GM19240 (cell line): ENCODE data around the gene SGTA.
"Not testable (repeated sequence)": the region's sequence is repeated elsewhere in the genome, so short reads cannot be mapped to it uniquely, and the experiment has no call there.

ENCODE experiments used
- DNase-seq: peaks from one replicate; pipeline ENCODE4 v3.0.0; 2011; ENCODE audit warnings: low spot score; ENCODE audit not compliant: insufficient read length

SGTA gene, protein sequence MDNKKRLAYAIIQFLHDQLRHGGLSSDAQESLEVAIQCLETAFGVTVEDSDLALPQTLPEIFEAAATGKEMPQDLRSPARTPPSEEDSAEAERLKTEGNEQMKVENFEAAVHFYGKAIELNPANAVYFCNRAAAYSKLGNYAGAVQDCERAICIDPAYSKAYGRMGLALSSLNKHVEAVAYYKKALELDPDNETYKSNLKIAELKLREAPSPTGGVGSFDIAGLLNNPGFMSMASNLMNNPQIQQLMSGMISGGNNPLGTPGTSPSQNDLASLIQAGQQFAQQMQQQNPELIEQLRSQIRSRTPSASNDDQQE

GRCh38 chr19:2782936-2783780, at the start of gene SGTA:
Gene SGTA, minus strand, starts transcription at chr19:2783273. Its CDS starts 14,205 bp downstream, at chr19:2769068.
- DNase-seq: peak; percentile 98

DNA sequence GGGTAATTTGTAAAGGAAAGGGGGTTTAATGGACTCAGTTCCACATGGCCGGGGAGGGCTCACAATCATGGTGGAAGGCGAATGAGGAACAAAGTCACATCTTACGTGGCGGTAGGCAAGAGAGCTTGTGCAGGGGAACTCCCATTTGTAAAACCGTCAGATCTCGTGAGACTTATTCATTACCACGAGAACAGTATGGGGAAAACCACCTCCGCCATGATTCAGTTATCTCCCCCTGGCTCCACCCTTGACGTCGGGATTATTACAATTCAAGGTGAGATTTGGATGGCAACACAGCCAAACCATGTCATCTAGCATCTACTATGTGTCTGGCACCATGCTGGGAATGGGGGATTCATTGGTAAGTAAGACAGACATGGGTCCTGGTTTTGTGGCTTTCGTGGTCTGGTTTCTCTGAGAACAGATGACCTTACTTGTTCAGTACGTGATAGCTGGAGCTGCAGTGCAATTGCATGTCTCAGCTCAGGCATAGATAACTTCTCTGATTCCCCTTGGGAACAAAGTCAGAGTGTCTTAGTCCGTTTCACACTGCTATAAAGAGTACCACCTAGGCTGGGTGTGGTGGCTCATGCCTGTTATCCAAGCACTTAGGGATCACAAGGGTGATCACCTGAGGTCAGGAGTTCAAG, 44.9 kb upstream of the SGTA start:
- no peak for DNase-seq

DNA sequence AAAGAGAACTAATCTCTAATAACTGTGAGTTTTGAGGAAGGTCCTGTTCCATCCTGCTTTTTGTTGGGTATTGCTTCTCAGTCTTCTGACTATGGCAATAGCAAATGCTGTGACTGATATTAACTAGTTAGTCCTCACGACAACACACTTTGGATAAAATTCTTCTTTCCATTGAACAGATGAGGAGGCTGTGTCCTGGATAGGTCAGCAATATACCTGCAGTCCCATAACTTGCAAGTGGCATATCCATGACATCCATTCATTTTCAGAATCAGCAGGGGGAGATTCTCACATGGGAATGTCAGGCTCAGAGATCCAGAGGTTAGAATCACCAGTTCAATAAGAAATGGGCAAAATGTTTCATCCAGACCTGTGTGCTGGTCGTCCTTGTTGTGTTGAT, 43.9 kb upstream of the SGTA start:
- no peak for DNase-seq

DNA sequence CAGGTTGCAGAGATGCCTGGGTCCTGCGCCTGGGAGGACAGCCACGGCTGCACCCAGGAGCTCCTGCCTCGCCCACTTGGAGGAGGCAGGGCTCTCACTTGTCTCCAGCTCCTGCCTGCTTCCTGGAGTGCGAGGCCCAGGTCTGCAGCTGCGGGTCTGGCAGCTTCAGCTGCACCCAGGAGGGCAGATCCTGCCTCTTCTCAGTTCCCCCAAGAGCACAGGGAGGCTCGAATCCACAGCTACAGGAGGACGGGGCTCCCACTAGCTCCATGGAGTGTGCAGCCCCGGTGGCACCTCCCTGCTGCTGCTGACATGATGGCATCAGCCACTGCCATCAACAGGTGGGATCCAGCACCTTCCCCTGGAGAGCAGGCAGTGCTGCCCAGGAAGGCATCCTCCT, 41.1 kb upstream of the SGTA start:
- DNase-seq: no peak

DNA sequence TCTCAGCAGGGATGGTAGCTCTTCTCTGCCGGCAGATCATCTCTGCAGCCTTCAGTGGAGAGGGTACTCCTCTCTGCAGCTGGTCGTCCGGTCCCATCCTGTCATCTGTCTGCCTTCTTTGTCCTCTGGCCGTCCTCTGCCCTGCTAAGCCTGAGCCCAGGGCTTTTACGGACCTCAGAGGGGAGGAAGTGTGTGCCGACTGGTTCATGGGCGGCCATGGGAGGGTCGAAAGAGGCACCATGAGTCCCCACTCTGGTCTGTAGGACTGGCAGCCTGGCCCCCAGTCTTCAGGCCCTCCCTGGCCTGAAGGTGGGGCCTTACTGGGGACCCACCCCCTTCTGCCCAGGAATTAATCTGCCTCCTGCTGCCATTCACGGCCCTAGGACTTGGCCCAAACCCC, 40.6 kb upstream of the SGTA start:
- no peak for DNase-seq

DNA sequence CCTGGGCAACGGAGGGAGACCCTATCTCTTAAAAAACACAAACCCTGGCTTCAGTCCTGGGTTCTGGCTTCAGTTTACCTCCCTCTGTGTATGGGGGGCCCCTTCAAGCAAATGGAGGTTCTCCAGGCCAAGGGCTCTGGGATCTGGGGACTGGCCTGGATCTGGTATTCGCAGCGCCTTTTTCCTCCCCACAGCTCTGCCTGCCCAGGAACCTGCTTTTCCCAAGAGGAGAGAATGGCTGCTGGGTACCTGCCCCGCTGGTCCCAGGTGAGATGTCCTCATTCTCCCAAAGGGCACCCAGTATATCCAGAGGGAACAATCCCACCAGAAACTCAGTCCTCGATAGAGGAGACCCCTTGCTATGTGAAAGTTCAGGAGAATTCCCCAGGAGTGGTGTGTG, 39.8 kb upstream of the SGTA start:
- DNase-seq: no peak

DNA sequence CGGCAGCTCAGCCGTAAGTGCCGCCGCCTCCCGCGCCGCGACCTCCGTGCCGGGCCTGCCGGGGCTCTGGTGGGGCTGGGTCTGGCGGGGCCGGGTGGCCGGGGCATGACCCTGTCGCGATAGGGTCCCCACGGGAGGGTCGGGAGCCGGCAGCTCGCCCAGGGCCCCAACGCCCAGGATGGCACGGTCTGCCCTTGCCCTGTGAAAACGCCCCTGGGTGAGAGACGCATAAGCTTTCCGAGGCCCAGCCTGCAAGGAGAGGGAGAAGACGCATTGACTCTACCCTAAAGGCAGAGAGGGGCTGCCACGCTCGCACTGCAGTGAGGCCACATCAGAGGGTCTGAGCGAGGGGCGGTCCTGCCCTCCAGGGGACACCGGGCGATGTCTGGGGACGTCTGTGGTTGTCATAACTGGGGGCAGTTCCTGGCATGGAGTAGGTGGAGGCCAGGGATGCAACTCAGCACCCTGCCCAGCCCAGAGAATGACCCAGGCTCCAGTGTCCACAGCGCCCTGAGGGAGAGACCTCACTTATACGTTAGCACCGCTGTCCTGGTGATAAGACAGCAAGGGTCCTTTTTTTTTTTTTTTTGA, 37.1 kb upstream of the SGTA start:
- no peak for DNase-seq

GRCh38 chr19:2819540-2820111, 36.6 kb upstream of the SGTA start, which contains the start of gene ZNF554:
Gene ZNF554, plus strand, starts transcription at chr19:2819868. Its CDS starts 204 bp downstream, at chr19:2820072.
- peak; percentile 97 for DNase-seq

- DNase-seq: not testable (repeated sequence)
Measured at GRCh38 chr19:2817237-2817829, 34.3 kb upstream of the SGTA start.

- DNase-seq: no peak
Measured at GRCh38 chr19:2816641-2817040, 33.6 kb upstream of the SGTA start.

DNA sequence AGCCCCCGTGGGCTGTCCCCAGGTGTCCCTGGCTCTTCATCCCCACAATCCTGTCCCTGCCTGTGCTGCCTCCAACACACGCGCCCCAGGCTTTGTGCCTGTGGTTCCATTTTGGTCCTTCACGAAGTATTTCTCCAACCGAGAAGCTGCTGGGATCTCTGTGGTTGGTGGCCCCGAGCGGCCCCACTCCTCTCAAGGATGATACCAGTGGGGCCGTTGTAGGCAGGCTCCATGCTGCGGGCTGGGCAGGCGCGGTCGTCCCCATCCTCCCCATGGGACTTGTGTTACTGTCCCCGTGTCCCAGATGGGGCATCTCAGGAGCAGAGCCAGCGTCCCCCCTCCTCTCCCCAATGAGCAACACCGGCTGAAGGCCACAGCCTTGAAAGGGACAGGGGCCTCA, 32.9 kb upstream of the SGTA start:
- DNase-seq: no peak

DNA sequence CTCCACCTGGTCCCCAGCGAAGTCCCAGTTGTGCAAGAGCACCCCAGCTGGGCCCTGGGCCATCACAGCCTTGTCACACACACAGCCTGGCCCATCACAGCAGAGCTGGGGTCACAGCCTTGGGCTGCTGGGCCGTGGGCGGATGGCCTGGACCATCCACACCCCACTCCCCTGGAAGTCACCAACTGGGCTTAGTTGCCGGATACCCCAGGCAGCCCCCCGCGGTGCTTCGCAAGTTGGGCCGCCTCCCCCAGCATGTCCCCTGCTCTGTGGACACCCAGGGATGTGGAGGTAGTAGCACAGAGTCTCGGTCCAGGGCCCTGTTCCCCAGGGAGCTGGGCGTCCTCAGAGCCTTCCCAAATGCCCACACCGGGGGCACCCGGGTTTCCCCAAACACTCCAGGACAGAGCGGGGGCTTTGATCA, 32.1 kb upstream of the SGTA start:
- no peak for DNase-seq

DNA sequence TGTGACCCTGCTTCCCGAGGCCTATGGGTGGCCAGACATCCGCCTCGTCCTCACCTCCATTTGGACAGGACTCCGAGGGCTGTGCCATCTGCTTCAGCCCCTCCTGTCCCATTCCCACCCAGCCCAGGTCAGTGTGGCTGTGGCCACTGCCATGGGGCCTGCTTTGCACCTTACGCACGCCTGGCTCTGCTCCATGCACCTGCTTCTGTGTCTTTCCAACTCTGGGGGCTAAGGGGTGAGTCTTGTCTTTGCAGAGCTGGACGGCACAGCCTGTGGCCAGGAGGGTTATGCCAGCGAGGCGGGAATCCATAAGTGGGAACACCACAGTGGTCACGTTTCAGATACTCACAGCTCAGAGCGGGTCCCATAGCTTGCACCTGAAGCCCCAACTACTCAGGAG, 31.4 kb upstream of the SGTA start:
- no peak for DNase-seq

GRCh38 chr19:2813235-2814160, 30.4 kb upstream of the SGTA start:
- DNase-seq: no peak

- no peak for DNase-seq
Measured at GRCh38 chr19:2812414-2813234, 29.6 kb upstream of the SGTA start.

- DNase-seq: no peak
Measured at GRCh38 chr19:2811735-2812413, 28.8 kb upstream of the SGTA start.

- DNase-seq: no peak
Measured at GRCh38 chr19:2811221-2811722, 28.2 kb upstream of the SGTA start.
